ENCODE measurements around the gene CCNA2. TPM values are rescaled to one million over a fixed set of nuclear protein-coding genes. Genes with fewer than 3 reads are reported as not detected.
A peak's percentile ranks its signal among the peaks of the same experiment; 100 is the strongest.

CCNA2 gene
- total RNA-seq, 1 donor from 2014 or later = 5.5 TPM

- DNase-seq (ENCODE audit: low spot score) = no peak
Observed at GRCh38 chr4:121801715-121802075, 22.0 kb downstream of the CCNA2 start.

GRCh38 chr4:121800961-121801714 is 22.5 kb downstream of the CCNA2 start, which contains the start of gene EXOSC9:
Gene EXOSC9, plus strand, starts transcription at chr4:121801323. Its CDS starts 102 bp downstream, at chr4:121801425.
- DNase-seq (ENCODE audit: low spot score) = peak; percentile 98

GRCh38 chr4:121800638-121800960 is 23.1 kb downstream of the CCNA2 start:
- no peak for DNase-seq (ENCODE audit: low spot score)

DNA sequence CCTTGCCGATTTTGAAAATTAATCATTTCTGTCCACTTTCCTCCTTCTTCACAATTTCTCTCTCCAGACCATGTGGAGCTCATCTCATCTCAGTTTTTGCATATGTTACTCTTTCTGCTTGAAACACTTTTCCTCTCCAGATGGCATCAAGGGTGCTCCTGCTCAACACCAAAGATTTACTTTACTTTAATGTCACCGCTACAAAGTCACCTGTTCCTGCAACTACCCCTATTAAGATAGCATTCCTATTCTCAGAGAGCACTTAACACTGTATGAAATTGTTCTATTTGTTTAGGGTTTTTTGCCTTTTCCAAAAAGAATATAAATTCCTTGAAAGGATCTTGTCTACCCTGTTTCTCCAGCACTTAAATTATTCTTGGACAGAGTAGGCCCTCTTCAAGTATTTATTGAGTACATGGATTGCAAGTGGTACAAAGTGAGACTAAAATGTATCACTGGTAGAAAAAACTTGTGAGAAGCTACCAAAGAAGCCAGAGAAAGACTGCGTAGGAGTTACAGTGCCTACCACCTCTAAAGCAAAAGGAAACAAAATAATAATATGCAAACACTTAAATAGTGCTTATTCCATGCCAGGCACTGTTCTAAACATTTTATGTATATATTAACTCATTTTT is 23.7 kb downstream of the CCNA2 start:
- DNase-seq (ENCODE audit: low spot score) = no peak

GRCh38 chr4:121799208-121799823 is 24.4 kb downstream of the CCNA2 start:
- no peak for DNase-seq (ENCODE audit: low spot score)

- no peak for DNase-seq (ENCODE audit: low spot score)
Observed at GRCh38 chr4:121796283-121796682, 27.4 kb downstream of the CCNA2 start.

- no peak for DNase-seq (ENCODE audit: low spot score)
Observed at GRCh38 chr4:121794505-121795188, 29.0 kb downstream of the CCNA2 start.

DNA sequence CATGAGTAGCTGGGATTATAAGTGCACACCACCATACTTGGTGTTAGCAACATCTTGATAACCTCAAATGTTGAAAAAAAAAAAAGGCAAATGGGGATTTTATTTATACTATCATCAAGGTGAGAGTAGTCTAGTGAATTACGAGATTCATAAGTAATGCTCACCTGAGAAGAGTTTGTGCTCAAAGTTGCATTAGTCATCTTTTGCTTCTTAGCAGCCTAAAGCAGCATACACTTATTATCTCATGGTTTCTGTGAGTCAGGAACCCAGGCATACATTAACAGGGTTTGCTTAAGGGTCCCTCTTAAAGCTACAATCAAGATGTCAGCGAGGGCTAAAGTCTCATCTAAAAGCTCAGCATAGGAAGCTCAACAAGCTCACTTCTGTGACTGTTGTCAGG is 30.7 kb downstream of the CCNA2 start:
- DNase-seq (ENCODE audit: low spot score) = no peak

DNA sequence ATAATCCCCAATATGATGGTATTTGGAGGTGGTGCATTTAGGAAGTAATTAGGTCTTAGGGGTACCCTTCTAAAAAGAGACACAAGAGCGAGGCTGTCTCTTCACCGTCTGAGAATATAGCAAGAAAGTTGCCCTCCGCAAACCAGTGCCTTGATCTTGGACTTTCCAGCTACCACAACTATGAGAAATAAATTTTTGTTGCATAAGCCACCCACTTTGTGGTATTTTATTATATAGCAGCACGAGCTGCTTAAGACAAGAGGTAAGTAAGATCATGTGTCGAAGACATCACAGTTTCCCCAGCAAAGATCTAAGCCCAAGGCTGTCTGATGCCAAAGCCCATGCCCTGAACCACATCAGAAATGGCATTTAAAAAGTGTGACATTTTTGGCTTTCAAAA is 32.2 kb downstream of the CCNA2 start:
- no peak for DNase-seq (ENCODE audit: low spot score)

DNA sequence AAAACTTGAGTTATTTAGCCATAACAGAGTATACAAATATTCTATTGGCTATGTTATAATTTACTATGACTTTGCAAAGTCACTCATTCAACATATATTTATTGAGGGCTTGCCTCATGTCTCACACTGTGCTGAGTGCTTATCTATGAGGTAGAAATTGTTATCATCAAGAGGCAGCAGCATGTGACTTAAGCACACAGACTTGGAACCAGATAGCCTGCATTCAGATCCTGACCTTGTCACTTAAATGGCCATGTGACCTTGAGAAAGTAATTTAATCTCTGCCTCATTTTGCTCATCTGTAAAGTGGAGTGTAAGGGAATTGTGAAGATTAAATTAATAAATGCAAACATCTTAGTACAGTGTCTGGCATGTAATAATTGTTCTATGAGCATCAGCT is 32.7 kb downstream of the CCNA2 start:
- no peak for DNase-seq (ENCODE audit: low spot score)

DNA sequence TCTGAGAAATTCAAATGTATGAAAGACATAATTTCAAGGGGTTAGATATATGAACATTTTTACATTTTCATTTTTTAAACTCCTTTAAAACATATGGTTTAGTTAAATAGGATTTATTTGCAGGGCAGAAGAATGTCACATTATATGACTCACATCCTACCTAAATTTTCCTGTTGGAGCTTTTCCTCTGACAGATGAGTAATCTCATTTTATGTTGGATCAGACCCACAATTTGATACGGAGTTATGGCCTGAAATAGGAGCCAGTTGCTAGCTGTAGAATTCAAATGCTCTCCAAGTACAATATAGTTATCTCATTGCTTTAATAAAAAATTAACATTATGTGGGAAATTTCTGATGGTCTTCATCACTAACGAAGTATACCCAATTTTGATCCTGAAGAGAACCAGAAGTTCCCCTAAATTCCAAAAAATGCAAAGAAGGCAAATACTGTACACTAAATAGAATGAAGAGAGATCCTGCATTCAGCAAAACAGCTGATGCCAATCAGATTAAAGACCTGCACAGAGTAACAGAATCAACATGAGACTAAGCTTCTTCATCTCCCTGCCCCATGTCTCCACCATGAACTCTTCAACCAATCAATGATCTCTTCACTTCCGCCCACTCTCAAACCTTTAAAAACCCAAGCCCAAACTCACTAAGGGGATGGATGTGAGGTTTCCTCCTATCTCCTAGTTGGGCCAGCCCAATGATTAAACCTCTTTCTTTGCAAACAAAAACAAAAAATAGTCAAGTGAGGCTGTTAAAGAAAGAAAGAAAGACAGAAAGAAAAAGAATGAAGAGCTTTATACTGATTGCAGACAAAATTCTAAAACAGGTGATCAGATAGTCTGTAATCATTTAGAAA is 33.5 kb downstream of the CCNA2 start:
- DNase-seq (ENCODE audit: low spot score) = peak; percentile 44

DNA sequence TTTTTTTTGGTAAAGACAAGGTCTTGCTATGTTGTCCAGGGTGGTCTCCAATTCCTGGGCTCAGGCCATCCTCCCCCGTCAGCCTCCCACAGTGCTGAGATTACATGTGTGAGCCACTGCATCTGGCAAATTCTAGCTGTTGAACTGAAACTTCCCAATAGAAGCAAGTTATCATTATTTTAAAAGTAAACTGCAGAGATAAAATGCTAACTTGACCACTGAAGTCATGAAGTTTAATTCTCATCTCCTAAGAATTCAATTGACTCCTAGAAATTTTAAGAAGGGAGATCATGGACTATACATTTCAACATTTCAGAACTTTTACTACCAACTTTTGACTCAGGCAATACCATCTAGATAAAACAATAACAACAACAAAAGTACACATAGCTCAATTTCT is 34.2 kb downstream of the CCNA2 start:
- no peak for DNase-seq (ENCODE audit: low spot score)

GRCh38 chr4:121788896-121789295 is 34.8 kb downstream of the CCNA2 start:
- DNase-seq (ENCODE audit: low spot score) = no peak

DNA sequence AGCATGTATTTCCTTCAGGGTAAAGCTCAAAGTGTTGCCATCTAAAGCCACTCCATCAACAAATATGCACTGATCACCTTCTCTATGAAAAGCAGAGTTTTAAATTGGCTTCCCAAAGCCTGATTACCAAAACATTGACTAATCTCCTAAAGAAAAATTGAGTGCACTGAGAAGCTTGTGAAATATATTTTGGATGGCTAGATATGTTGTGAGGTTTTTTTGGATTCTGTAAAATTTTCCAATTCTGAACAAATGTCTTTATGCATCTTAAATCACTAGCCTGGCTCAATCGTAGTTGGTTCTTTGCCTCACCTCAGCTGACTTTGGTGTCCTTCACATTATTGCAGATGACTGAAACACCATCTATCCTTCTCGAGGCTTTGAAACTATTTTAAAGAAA is 37.5 kb downstream of the CCNA2 start:
- no peak for DNase-seq (ENCODE audit: low spot score)

DNA sequence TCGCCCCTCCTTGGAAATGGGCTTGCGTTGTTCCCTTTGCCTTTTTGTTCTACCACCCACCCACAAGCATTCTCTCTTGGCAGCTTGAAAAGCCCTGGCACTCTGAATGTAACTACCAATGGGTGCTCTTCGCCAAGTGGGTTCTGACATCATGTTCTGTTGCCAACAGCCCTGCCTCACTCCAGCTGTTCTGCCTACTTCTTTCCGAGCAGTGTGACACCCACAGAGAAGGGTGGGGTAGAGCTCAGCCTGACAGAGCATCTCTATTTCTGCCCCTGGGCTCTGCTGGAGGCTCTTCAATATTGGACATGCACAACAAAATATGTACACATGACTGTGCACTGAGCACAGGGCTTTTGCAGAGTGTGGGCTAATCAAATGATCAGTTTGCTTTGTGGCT is 38.2 kb downstream of the CCNA2 start:
- no peak for DNase-seq (ENCODE audit: low spot score)

DNA sequence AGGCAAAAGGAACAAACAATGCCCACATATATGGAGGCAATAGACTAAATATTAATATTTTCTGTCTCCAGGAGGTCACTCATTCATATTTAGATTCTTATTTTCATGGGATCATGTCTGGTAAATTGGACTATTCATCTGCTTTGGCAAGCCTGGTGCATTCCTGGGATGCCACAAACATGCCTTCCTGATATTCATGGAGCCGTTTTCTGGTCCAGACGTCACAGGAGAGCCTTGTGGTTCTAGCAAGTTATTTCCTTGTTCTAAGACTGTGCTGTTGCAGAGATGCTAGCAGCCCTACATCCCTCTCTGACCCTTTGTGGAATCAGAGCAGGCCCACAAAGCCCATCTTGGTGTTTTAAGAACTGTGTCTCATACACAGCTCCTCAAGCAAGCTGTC is 38.7 kb downstream of the CCNA2 start:
- DNase-seq (ENCODE audit: low spot score) = no peak

DNA sequence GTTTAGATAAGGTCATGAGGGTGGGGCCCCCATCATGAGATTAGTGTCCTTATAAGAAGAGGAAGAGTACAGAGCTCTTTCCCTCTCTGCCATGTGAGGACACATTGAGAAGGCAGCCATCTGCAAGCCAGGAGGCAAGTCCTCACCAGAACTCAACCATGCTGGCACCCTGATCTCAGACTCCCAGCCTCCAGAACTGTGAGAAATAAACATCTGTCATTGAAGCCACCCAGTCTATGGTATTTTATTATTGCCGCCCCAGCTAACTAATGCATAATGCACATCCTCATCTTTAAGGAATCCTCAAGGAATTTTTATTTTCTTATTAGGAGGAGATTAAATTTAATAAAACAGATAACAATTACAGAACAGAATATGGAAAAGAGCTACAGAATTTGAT is 39.3 kb downstream of the CCNA2 start:
- no peak for DNase-seq (ENCODE audit: low spot score)

- DNase-seq (ENCODE audit: low spot score) = no peak
Observed at GRCh38 chr4:121783210-121783609, 40.5 kb downstream of the CCNA2 start.

GRCh38 chr4:121778991-121779628 is 44.6 kb downstream of the CCNA2 start:
- DNase-seq (ENCODE audit: low spot score) = no peak

DNA sequence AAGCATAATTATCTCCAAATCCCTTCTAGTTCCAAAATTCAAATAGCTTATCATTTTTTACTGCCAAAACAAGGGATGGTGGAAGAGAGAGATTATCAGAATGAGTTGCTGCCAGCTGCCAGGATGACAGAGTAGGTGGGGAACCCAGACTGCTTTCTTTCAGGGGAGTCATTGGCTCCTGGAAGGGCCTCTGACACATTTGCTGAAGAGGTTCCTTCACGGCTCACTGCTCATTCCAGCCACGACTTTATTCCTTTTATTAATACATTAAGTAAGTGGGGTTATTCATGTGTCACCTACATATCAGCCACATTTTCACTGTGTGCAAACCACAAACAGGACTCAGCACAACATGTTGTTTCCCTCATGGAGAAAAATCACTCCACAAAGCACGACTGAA is 46.1 kb downstream of the CCNA2 start:
- DNase-seq (ENCODE audit: low spot score) = no peak

All from umbilical cord (tissue), 2 donors.